ENCODE data around the gene NAT8L. TPM values are rescaled to one million over a fixed set of nuclear protein-coding genes. Genes with fewer than 3 reads are reported as not detected.

Gene NAT8L
- total RNA-seq, 2 donors from 2014 or later, result 0.19 to 0.52 TPM

DNA sequence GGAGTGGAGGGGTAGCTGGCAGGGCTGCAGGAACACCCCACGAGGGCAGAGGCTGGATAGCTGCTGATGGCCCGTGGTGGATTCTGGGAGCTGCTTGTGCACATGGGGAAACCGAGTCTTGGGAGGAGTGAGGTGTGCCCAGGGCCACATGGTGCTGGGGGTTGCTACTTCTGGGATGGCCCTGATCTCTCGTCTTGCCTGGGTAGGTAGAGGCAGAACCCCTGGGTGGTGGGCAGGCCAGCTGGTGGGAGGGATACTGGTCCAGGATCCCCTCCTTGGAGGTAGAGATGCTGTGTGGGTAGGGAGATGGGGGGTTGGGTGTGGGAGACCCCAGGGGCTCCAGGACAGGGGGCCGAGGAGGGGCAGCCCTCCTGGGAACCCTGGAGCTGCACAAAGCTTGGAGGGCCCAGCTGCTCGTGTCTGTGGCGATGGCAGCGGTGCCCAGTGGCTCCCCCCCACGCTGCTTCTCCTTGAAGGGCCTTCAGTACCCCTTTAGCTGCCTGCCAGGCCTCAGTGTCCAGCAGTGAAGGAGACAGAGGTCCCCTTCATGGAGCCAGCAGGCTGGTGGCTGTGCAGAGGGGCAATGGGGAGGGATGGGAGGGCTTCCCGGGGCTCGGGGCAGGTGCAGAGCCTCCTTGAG, 3.2 kb downstream of the NAT8L start:
- intact Hi-C loops (cut with DNase I), result no loop called here
- no peak for DNase-seq (ENCODE audit: low spot score)

DNA sequence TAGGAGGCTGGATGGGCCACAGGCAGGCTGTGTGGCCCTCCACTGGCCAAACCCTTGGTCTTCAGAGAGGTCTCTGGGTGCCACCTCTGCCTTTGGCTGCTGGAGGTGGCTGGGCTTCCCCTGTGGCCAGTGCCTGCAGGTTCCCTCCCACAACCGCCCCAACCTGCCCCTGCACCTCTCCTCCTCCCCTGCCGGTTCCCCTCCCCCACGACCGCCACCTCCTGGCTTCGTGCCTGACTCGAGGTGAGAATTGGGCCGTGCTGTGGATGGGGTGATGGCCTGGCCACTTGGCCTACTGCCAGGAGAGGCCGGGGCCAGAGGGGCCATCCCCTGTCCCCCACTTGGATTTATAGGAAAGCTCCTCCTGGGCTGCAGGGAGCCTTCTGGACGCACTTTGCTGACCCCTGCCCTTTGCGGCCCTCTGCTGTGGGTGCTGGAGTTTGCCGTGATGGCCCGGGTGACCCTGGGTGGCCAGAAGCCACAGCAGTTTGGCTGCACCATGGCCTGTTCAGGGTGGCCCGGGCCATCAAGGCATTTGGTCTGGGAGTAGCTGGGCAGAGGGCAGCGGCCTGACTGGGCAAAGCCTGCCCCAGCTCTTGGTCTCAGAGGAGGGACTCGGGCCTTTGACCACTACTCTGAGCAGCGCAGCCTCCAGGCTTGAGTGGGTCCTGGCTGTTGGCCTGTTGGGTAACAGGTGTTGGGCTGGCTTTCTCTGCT, 3.8 kb downstream of the NAT8L start:
- peak; percentile 79 for DNase-seq (ENCODE audit: low spot score)
- intact Hi-C loops (cut with DNase I), result no loop called here

DNA sequence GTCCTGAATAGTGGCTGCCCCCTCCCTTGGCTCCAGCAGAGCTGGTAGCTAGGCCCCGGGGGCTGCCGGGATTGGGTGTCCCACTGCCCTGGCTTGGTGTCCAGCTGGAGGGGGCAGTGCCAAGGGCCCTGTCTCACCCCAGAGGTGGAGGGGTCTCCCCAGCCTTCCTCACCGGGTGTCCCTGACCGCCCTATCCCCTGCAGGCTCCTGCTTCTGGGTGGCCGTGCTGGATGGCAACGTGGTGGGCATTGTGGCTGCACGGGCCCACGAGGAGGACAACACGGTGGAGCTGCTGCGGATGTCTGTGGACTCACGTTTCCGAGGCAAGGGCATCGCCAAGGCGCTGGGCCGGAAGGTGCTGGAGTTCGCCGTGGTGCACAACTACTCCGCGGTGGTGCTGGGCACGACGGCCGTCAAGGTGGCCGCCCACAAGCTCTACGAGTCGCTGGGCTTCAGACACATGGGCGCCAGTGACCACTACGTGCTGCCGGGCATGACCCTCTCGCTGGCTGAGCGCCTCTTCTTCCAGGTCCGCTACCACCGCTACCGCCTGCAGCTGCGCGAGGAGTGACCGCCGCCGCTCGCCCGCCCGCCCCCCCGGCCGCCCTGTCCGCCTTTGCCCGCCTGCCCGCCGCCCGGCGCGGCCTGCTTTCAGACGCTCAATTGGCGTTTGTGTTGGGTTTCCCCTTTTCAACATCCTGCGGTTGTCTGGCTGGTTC, 4.6 kb downstream of the NAT8L start:
- intact Hi-C loops (cut with DNase I), result no loop called here
- DNase-seq (ENCODE audit: low spot score), result peak; percentile 78

DNA sequence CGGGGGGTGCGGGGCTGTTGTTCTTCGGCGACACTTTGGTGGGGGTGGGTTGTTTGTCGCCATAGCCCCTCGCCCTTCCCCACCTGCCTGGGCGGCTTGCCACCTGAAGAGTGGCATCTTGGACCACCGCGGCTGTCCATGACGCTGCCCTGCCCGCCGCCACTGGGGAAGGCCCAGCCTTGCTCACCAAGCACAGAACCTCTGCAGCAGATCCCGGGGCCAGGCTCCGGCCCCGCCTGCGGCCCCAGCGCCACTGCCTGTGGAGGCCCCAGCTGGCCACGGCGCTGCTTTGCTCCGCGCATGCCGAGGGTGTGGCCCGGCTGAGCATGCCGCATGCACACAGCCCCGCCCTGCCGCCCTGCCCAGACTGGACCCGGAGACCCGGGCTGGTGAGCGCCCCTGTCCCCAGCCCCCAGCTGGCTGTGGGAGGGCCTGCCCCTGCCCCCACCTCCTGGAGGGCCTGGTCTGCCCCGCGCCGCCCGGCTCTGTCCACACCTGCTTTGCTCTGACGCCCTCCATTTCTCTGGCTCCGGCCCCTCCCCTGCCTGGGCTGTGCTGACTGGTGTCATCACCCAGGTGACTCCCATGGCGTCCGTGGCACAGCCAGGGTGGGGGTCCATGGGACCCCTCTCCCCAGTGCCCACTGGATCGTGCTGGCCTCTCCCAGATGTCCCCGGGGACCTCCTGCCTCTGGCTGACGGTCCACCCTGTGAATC, 5.3 kb downstream of the NAT8L start:
- peak; percentile 81 for DNase-seq (ENCODE audit: low spot score)
- intact Hi-C loops (cut with DNase I), result no loop called here

DNA sequence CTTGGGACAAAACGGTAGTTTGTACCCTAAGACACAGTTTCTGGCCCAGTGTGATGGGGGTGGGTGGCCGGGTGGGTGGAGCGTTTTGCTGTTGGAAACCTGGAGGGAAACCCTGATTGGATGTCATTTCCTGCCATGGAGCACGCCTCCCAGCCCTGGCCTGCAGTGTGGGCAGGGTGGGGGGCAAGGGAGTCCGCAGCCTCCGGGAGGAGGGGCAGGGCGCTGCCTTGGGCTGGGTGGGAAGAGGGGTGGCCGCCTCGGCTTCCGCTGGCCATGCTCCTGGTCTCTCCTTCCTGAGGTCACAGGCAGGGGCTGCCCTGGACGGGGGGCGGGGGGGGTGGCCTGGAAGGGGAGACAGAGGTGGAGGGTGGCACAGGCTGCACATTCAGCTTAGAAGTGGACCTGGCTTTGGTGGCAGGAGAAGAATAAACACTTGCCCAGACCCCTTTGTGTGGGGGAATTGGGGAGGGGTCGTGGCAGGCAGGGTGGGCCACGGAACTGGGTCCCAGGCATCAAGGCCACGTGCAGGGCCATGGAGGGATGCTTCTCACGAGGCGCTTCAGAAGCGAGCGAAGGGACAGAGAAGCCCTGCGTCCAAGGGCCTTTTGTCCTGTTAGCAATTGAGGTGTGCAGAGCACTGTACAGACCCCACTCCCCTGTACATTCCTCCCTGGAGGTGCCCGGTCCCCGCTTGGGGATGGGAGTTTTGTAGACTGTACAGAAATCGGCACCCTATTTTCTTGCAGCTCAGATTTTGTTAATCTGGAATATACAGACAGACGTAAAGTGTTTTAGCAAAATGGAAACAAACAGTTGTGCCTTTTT, 6.2 kb downstream of the NAT8L start:
- DNase-seq (ENCODE audit: low spot score), result peak; percentile 64
- intact Hi-C loops (cut with DNase I), result no loop called here

DNA sequence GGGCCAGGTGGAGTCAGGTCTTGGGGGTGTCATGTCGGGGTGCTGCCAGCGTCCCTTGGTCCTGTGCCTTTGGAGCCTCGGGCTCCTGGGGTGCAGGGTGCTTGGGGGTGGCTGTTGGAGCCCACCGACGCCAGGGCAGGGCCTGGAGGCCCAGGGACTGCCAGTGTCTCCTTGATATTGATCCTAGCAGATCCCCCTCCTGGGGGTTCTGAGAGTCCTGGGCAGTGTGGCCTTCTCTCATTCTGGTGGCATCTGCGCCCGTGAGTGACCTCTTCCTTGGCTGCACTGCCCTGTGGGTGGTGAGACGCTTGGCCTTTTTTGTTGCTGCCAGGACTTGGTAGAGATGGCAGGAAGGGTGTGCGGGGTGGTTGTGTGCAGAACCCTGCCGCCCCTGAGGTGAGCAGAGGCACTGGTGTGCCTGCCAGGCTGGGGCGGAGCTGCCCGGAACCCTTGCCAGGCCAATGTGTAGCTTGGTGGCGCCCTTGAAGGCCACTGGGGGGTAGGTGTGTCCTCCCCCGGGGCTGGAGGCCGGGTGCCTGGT, 7.0 kb downstream of the NAT8L start:
- peak; percentile 75 for DNase-seq (ENCODE audit: low spot score)
- intact Hi-C loops (cut with DNase I), result no loop called here

DNA sequence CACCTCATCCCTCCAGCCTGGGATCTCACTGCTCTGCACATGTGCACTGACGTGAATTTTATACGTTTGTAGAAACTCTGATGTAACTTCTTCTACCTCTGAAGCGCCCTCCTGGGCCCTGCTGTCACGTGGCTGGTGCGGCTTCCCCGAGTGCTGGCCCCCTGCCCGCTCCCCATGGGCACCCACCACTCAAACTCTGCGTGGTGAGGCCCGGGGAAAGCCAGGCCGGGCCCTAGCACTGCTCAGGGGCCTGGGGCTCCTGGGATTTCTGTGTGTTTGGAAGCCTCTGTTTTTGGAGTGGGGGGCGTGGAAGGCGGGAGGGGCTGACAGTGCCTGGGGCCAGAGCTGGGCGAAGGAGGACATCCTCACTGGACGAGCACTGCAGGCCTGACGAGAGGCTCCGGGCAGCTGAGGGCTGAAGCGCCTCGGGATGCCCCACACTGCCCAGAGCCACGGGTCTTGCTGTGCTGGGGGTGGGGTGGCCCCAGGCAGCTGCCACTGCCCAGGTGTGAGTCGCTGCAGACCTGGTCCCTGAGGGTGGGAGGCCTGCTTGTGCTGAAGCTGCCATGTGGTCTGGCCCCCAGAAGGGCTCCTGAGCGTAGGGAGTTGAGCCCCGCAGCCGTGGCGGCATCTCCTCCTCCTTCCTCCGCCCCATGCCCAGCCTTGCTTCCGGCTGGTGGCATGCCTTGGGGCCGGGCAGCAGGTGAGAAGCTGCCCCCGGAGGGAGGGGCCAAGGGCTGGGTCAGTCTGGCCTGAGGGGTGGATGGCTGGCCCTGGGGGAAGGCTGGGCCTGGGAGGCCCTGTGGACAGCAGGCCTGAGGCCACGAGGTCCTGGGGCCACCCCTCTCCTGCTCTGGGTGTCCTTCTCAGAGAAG, 7.7 kb downstream of the NAT8L start:
- intact Hi-C loops (cut with DNase I), result no loop called here
- DNase-seq (ENCODE audit: low spot score), result peak; percentile 72

DNA sequence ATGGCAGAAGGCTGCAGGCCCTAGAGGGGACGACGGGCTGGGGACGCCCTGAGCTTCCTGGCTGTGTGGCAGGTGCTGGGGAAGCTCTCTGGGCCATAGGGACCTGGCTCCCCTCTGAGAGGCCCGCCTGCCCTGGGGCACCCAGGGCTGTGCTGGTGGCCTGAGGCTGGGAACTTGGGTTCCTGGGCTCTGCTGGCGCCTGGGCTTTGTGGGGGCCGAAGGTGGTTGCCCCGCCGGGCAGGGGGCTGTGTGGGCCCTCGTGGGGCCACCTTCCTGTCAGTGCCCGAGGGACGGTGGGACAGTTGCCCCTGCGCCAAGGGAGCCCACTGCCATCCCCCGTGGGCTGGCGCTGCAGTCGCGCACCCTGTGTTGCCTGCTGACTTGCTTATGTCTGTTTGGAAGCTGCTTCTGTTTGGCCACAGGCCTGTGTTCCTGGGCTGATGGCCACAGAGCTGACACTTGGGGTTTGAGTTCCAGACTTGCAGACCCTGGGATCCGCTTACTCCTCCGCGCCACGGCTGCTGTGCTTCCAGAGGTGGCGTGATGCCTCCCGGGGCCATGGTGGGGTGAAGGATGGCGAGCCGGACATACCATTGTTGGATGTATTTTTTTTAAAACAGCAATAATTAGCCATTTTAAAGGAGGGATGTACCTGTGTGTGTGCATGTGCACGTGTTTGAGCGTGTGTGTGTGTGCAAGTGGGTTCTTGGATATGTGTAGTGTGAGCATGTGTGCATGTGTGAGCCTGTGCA, 8.5 kb downstream of the NAT8L start:
- intact Hi-C loops (cut with DNase I), result no loop called here
- peak; percentile 69 for DNase-seq (ENCODE audit: low spot score)

DNA sequence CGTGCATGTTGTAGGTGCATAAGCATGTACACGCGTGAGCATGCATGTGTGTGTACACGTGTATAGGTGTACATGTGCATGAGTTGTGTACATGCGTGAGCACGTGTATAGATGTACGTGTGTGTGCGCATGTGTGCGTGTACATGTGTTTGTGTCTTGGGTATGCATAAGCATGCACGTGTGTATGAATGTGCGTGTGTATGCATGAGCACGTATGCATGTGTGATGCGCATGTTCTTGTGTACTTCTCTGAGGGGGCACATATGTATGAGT, 9.0 kb downstream of the NAT8L start:
- no peak for DNase-seq (ENCODE audit: low spot score)
- intact Hi-C loops (cut with DNase I), result no loop called here

DNA sequence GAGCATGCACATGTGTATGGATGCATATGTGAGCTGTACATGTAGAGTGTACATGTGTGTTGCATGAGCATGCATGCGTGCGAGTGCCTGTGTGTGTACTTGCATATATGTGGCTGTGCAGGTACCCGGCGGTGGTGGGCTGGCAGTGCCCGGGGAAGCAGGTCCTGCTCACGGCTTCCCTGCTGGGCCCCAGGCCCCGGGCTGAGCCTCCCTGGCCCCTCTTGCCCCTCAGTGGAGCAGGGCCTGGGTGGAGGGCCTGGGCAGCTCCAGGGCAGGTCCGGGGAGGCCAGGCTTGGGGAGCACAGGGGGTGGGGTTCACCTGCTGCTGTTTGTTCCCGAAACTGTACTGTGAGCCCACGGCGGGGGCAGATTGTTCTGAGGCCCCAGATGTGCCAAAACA, 9.4 kb downstream of the NAT8L start:
- intact Hi-C loops (cut with DNase I), result no loop called here
- peak; percentile 71 for DNase-seq (ENCODE audit: low spot score)

DNA sequence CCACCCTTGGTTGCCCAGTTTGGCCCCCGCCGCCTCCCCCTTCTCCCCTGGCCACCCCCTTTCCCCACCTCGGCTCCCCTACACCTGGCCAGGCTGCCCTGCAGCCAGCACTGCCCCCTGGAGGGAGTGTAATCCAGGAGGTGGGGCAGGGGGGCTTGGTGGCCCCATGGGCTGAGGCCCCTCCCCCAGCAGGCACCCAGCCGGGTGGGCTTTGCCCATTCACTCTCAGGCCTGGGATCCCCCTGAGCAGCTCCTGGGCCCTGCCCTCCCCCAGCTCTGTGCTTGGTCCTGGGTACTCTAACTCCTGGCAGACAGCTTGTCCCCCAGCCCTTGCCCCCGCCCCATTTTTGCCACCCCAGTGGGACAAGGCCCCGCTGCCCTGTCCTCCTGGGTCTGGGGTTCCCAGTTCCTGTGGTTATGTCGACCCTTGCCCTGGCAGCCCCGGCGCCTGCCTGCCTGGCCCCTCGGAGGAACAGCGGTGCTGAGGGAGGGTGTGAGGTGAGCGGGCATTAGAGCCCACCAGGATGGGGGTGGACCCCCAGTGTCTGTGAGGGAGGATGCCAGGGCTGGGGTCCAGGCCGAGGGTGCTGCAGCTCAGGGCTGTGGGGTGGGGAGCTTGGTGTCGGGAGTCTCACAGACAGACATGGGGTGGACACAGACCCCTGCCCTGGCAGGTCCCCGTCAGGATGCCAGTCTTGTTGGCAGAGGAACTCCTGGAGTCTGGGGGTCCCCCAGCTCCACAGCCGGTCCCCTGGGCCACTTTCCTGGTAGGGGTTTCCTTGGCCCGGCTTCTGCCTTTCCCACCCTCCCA, 10.2 kb downstream of the NAT8L start:
- peak; percentile 64 for DNase-seq (ENCODE audit: low spot score)
- intact Hi-C loops (cut with DNase I), result no loop called here

DNA sequence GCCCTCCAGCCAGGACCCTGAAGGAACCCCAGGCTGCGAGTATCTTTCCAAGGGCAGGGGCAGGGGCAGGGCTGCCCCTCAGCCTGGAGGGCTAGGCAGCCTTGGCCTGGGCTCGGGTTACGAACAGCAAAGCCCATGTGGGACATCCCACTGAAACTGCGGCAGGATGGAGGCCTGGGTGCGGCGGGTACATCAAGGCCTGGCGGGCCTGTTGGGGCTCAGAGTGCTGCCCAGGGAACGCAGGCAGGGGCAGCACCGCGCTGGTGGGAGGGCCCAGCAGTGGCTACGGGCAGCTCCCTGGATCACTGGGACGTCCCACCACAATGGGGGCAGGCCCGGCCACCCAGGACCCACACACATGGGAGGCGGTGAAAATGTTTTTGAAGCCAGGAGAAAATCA, 10.9 kb downstream of the NAT8L start:
- peak; percentile 75 for DNase-seq (ENCODE audit: low spot score)

DNA sequence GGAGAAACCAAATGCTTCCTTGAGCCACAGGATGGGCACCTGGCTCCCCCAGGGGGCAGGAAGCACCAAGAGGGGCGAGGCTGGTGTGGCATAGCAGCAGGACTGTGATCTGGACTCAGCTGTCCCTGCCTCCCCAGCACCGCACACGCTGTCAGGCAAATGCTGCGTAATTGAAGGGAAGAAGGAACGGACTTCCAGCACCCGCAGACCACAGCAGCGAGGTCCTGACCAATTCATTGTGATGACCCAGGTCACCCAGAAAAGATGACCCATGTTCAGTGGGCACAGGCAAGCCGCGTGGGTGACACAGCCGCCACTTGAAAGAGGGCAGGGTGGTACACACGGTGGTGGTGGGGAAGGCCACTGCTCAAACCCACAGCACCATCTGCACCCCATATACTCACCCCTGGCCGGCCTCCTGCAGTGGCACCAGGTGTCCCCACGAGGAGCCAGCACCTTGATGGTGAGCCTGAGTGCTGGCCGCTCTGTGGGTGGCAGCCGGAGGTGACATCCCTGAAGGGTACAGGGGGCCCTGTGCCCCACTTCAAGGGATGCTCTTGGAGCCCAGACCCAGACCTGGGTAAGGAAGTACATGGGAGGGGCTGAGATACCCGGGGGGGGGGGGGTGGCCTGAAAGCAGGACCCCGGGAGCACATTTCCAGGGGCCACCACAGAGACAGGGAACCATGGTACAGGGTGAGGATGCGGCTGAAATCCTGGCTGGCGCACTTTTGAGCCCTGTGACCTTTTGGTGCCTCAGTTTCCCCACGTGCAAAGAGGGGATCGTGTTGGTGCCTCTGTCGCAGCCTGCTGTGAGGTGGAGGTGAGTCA, 11.5 kb downstream of the NAT8L start:
- peak; percentile 75 for DNase-seq (ENCODE audit: low spot score)
- intact Hi-C loops (cut with DNase I), result no loop called here

More for the DNA sequence above, 10.9 kb downstream of the NAT8L start:
- intact Hi-C loops (cut with DNase I), result no loop called here

DNA sequence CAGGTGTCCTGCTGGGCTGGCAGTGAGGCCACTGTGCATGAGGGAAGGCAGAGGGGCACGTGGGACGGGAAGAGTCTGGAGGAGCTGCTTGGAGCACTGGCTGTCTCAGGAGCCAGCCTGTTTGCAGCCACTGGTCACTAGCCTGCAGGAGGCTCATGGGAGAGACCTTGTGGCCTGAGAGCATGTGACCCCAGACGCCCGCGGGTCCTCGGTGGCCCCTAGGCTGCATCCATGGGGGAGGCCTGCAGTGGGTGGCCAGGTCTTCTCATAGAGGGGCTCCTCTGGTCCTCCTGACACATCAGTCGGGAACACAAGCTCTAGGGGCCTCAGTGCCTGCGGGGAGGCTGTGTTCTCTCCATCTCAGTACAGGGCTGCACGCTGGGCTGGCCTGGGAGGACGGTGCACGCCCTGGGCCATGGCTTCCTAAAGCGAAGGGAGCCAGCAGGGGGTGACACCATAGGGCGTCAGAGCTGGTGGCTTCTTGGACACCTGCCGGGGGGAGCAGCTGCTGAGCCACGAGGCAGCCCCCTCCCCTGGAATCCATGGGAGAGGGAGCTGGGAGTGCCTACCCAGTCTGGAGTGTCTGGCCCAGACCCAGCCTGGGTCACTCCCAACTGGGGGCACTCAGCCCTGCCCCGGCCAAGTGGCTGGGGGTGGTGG, 12.3 kb downstream of the NAT8L start:
- intact Hi-C loops (cut with DNase I), result no loop called here
- DNase-seq (ENCODE audit: low spot score), result peak; percentile 73

Data from posterior vena cava (tissue), 2 donors.